Activated naive CD4-positive, alpha-beta T cell treated with anti-CD3 and anti-CD28 coated beads, Interleukin-2, amount 10 ng/mL, durations not matched to agents 7 days and 5 days (primary cell): ENCODE data around the gene SESN1.

Source experiments
- CTCF ChIA-PET: fragments of 350-600 bp; sonication (Branson Sonifier 250); formaldehyde crosslinking; loops from one replicate; lab custom pipeline; 2021; ENCODE audit warnings: antibody characterized with exemption; lab: Charles Lee
- DNase-seq: peaks from one replicate; pipeline ENCODE4 v3.0.0-alpha.2; 2020
- H3K27ac Mint-ChIP-seq: one replicate; pipeline ENCODE4 v1.8.0; 2021; ENCODE audit warnings: mild to moderate bottlenecking, moderate library complexity, mixed read lengths
- H3K27me3 Mint-ChIP-seq: one replicate; pipeline ENCODE4 v1.8.0; 2021; ENCODE audit warnings: mild to moderate bottlenecking, mixed read lengths
- H3K36me3 Mint-ChIP-seq: one replicate; pipeline ENCODE4 v1.8.0; 2021; ENCODE audit warnings: mixed read lengths
- H3K4me1 Mint-ChIP-seq: one replicate; pipeline ENCODE4 v1.8.0; 2021; ENCODE audit warnings: mixed read lengths
- H3K4me3 Mint-ChIP-seq: one replicate; pipeline ENCODE4 v1.8.0; 2021; ENCODE audit warnings: mild to moderate bottlenecking, moderate library complexity, mixed read lengths
- H3K9me3 Mint-ChIP-seq: one replicate; pipeline ENCODE4 v1.8.0; 2021; ENCODE audit warnings: mixed read lengths

SESN1 gene

GRCh38 chr6:109006818-109007217 is 87.8 kb downstream of the SESN1 start:
- no peak for DNase-seq
- no peaks in the 10 kb centered on the region for H3K27me3 Mint-ChIP-seq
- H3K9me3 Mint-ChIP-seq = no peaks in the 10 kb centered on the region
- H3K27ac Mint-ChIP-seq = no peak overlapping the region
- no peak overlapping the region for H3K4me3 Mint-ChIP-seq
- H3K36me3 Mint-ChIP-seq = peaks cover 6% of the 10 kb centered on the region
- peaks cover 42% of the 10 kb centered on the region for H3K4me1 Mint-ChIP-seq
- CTCF ChIA-PET = interaction anchor here (0.7 kb wide), 1 partner anchor 515 kb away, joined by 3 read pairs; no protein-coding TSS in a partner anchor

- Mint-ChIP-seq H3K4me1 (peaks cover 23% of the 10 kb centered on the region), H3K36me3 (peaks cover 19% of the 10 kb centered on the region), H3K4me3 (no peak overlapping the region), H3K27ac (no peak overlapping the region), H3K27me3 (no peaks in the 10 kb centered on the region), H3K9me3 (no peaks in the 10 kb centered on the region)
- CTCF ChIA-PET = interaction anchor here (0.8 kb wide), 1 partner anchor 10 kb away, joined by 3 read pairs; no protein-coding TSS in a partner anchor
- no peak for DNase-seq
Observed at GRCh38 chr6:109002882-109003281, 91.8 kb downstream of the SESN1 start.

- H3K9me3 Mint-ChIP-seq = no peaks in the 10 kb centered on the region
- no peak overlapping the region for H3K4me3 Mint-ChIP-seq
- H3K27me3 Mint-ChIP-seq = no peaks in the 10 kb centered on the region
- peaks cover 17% of the 10 kb centered on the region for H3K4me1 Mint-ChIP-seq
- no peak overlapping the region for H3K27ac Mint-ChIP-seq
- DNase-seq = no peak
- CTCF ChIA-PET = interaction anchor here (0.8 kb wide), 1 partner anchor 11 kb away, joined by 3 read pairs; no protein-coding TSS in a partner anchor
- H3K36me3 Mint-ChIP-seq = peaks cover 25% of the 10 kb centered on the region
Observed at GRCh38 chr6:109002051-109002697, 92.5 kb downstream of the SESN1 start.

GRCh38 chr6:109001291-109001894 is 93.3 kb downstream of the SESN1 start:
- no peak overlapping the region for H3K27ac Mint-ChIP-seq
- DNase-seq = no peak
- CTCF ChIA-PET = no interaction called here
- H3K36me3 Mint-ChIP-seq = peaks cover 24% of the 10 kb centered on the region
- H3K27me3 Mint-ChIP-seq = no peaks in the 10 kb centered on the region
- H3K4me1 Mint-ChIP-seq = peaks cover 9% of the 10 kb centered on the region
- H3K9me3 Mint-ChIP-seq = no peaks in the 10 kb centered on the region
- no peak overlapping the region for H3K4me3 Mint-ChIP-seq

GRCh38 chr6:109000289-109000688 is 94.4 kb downstream of the SESN1 start:
- Mint-ChIP-seq H3K4me3 (no peak overlapping the region), H3K4me1 (peaks cover 5% of the 10 kb centered on the region), H3K27ac (no peak overlapping the region), H3K27me3 (no peaks in the 10 kb centered on the region), H3K9me3 (no peaks in the 10 kb centered on the region), H3K36me3 (peaks cover 25% of the 10 kb centered on the region)
- CTCF ChIA-PET = no interaction called here
- no peak for DNase-seq

- CTCF ChIA-PET = no interaction called here
- no peaks in the 10 kb centered on the region for H3K9me3 Mint-ChIP-seq
- H3K36me3 Mint-ChIP-seq = peaks cover 25% of the 10 kb centered on the region
- DNase-seq = no peak
- H3K4me3 Mint-ChIP-seq = no peak overlapping the region
- no peaks in the 10 kb centered on the region for H3K27me3 Mint-ChIP-seq
- H3K27ac Mint-ChIP-seq = no peak overlapping the region
- peaks cover 2% of the 10 kb centered on the region for H3K4me1 Mint-ChIP-seq
Observed at GRCh38 chr6:108999428-108999827, 95.2 kb downstream of the SESN1 start.

- peaks cover 2% of the 10 kb centered on the region for H3K4me1 Mint-ChIP-seq
- CTCF ChIA-PET = no interaction called here
- DNase-seq = no peak
- H3K36me3 Mint-ChIP-seq = peaks cover 25% of the 10 kb centered on the region
- no peak overlapping the region for H3K4me3 Mint-ChIP-seq
- no peaks in the 10 kb centered on the region for H3K9me3 Mint-ChIP-seq
- H3K27me3 Mint-ChIP-seq = no peaks in the 10 kb centered on the region
- H3K27ac Mint-ChIP-seq = no peak overlapping the region
Observed at GRCh38 chr6:108998485-108998884, 96.2 kb downstream of the SESN1 start.

GRCh38 chr6:108996208-108996607 is 98.4 kb downstream of the SESN1 start:
- H3K36me3 Mint-ChIP-seq = peaks cover 35% of the 10 kb centered on the region
- H3K4me3 Mint-ChIP-seq = no peak overlapping the region
- H3K27me3 Mint-ChIP-seq = no peaks in the 10 kb centered on the region
- peak overlapping the region; percentile 28 for H3K27ac Mint-ChIP-seq
- no peak for DNase-seq
- no peaks in the 10 kb centered on the region for H3K9me3 Mint-ChIP-seq
- H3K4me1 Mint-ChIP-seq = no peaks in the 10 kb centered on the region
- CTCF ChIA-PET = no interaction called here

GRCh38 chr6:108995296-108995695 is 99.3 kb downstream of the SESN1 start:
- no peaks in the 10 kb centered on the region for H3K9me3 Mint-ChIP-seq
- H3K36me3 Mint-ChIP-seq = peaks cover 44% of the 10 kb centered on the region
- no peaks in the 10 kb centered on the region for H3K4me1 Mint-ChIP-seq
- DNase-seq = no peak
- no peak overlapping the region for H3K27ac Mint-ChIP-seq
- H3K4me3 Mint-ChIP-seq = no peak overlapping the region
- CTCF ChIA-PET = no interaction called here
- H3K27me3 Mint-ChIP-seq = no peaks in the 10 kb centered on the region

GRCh38 chr6:108993876-108994275 is 100.8 kb downstream of the SESN1 start:
- Mint-ChIP-seq H3K4me1 (no peaks in the 10 kb centered on the region), H3K36me3 (peaks cover 43% of the 10 kb centered on the region), H3K27ac (no peak overlapping the region), H3K9me3 (no peaks in the 10 kb centered on the region), H3K27me3 (no peaks in the 10 kb centered on the region), H3K4me3 (no peak overlapping the region)
- no peak for DNase-seq
- CTCF ChIA-PET = no interaction called here

- CTCF ChIA-PET = no interaction called here
- no peaks in the 10 kb centered on the region for H3K9me3 Mint-ChIP-seq
- H3K4me1 Mint-ChIP-seq = no peaks in the 10 kb centered on the region
- H3K4me3 Mint-ChIP-seq = no peak overlapping the region
- H3K27me3 Mint-ChIP-seq = no peaks in the 10 kb centered on the region
- DNase-seq = no peak
- no peak overlapping the region for H3K27ac Mint-ChIP-seq
- H3K36me3 Mint-ChIP-seq = peaks cover 46% of the 10 kb centered on the region
Observed at GRCh38 chr6:108989700-108990099, 104.9 kb downstream of the SESN1 start.

- Mint-ChIP-seq H3K4me3 (no peak overlapping the region), H3K9me3 (no peaks in the 10 kb centered on the region), H3K27ac (no peak overlapping the region), H3K36me3 (peaks cover 47% of the 10 kb centered on the region), H3K4me1 (no peaks in the 10 kb centered on the region), H3K27me3 (no peaks in the 10 kb centered on the region)
- CTCF ChIA-PET = no interaction called here
- no peak for DNase-seq
Observed at GRCh38 chr6:108988765-108989164, 105.9 kb downstream of the SESN1 start.

- H3K4me1 Mint-ChIP-seq = no peaks in the 10 kb centered on the region
- no peaks in the 10 kb centered on the region for H3K9me3 Mint-ChIP-seq
- DNase-seq = no peak
- H3K36me3 Mint-ChIP-seq = peaks cover 47% of the 10 kb centered on the region
- CTCF ChIA-PET = no interaction called here
- no peaks in the 10 kb centered on the region for H3K27me3 Mint-ChIP-seq
- H3K27ac Mint-ChIP-seq = peak overlapping the region; percentile 42
- no peak overlapping the region for H3K4me3 Mint-ChIP-seq
Observed at GRCh38 chr6:108988296-108988695, 106.3 kb downstream of the SESN1 start.

- no peaks in the 10 kb centered on the region for H3K27me3 Mint-ChIP-seq
- peaks cover 43% of the 10 kb centered on the region for H3K36me3 Mint-ChIP-seq
- H3K27ac Mint-ChIP-seq = no peak overlapping the region
- no peak for DNase-seq
- no peak overlapping the region for H3K4me3 Mint-ChIP-seq
- no peaks in the 10 kb centered on the region for H3K9me3 Mint-ChIP-seq
- CTCF ChIA-PET = no interaction called here
- H3K4me1 Mint-ChIP-seq = no peaks in the 10 kb centered on the region
Observed at GRCh38 chr6:108987156-108987555, 107.5 kb downstream of the SESN1 start.

GRCh38 chr6:108985301-108985700 is 109.3 kb downstream of the SESN1 start:
- Mint-ChIP-seq H3K4me3 (no peak overlapping the region), H3K9me3 (peaks cover 4% of the 10 kb centered on the region), H3K36me3 (peaks cover 28% of the 10 kb centered on the region), H3K27ac (no peak overlapping the region), H3K4me1 (no peaks in the 10 kb centered on the region), H3K27me3 (no peaks in the 10 kb centered on the region)
- CTCF ChIA-PET = interaction anchor here (0.6 kb wide), 1 partner anchor 65 kb away, joined by 3 read pairs; no protein-coding TSS in a partner anchor
- no peak for DNase-seq
